Neural progenitor cell (in vitro differentiated cells): ENCODE data around the gene SLC34A1.

ENCODE experiments used
- EZH2 ChIP-seq: fragments of 200-600 bp; sonication (generic); IDR thresholded peaks from 2 replicates; pipeline ENCODE4 v1.6.1; 2017; ENCODE audit warnings: antibody characterized with exemption, mild to moderate bottlenecking, moderate library complexity
- EZH2phosphoT487 ChIP-seq: fragments of 200-600 bp; sonication (generic); IDR thresholded peaks from 2 replicates; pipeline ENCODE4 v1.6.1; 2017; ENCODE audit warnings: antibody characterized with exemption
- TF ChIP-seq, protein P1 (sequence below): fragments of 200-600 bp; sonication (generic); IDR thresholded peaks from 2 replicates; pipeline ENCODE4 v1.5.1; 2017; ENCODE audit warnings: antibody characterized with exemption, mild to moderate bottlenecking

DNA sequence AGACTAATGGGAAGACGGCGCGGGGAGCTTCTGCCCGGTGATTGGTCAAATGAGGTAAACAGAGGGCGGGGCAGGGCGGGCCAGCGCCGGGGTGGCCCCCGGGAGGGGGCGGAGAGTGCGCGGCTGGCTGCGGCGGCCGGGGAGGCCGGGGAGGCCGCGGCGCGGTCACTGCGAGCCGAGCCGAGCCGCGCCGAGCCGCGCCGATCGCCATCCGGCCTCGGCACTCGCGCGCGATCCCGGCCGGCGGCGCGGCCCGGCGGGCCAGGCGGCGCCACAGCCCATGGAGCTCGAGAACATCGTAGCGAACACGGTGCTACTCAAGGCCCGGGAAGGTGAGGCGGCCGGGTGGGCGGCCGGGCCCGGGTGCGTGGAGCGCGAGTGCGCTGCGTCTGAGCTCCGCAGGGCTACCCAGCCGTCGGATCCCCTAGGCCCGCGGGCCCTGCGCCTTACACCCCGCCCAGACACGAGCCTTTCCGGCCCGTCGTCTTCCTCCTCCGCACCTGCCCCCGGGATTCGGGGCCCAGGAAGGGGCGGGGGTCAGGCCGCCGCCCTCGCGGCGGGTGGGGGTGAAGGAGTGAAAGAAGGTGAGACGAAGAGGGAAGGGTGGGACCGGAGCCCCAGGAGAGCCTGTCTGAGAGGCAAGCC lies 42.5 kb downstream of the SLC34A1 start, which contains the start of gene GRK6:
- no peak for TF ChIP-seq EZH2phosphoT487
- TF ChIP-seq, protein P1, sequence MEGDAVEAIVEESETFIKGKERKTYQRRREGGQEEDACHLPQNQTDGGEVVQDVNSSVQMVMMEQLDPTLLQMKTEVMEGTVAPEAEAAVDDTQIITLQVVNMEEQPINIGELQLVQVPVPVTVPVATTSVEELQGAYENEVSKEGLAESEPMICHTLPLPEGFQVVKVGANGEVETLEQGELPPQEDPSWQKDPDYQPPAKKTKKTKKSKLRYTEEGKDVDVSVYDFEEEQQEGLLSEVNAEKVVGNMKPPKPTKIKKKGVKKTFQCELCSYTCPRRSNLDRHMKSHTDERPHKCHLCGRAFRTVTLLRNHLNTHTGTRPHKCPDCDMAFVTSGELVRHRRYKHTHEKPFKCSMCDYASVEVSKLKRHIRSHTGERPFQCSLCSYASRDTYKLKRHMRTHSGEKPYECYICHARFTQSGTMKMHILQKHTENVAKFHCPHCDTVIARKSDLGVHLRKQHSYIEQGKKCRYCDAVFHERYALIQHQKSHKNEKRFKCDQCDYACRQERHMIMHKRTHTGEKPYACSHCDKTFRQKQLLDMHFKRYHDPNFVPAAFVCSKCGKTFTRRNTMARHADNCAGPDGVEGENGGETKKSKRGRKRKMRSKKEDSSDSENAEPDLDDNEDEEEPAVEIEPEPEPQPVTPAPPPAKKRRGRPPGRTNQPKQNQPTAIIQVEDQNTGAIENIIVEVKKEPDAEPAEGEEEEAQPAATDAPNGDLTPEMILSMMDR = no peak
- no peak for TF ChIP-seq EZH2
